BE2C (cell line): ENCODE data around the gene PBX1.

ENCODE experiments used
- DNase-seq: peaks from one replicate; pipeline ENCODE4 v3.0.0-alpha.2; 2020
- H3K27me3 ChIP-seq: fragments of 250-450 bp; sonication (Bioruptor Pico); 2 replicates; pipeline ENCODE4 v1.5.1; 2020; ENCODE audit warnings: mild to moderate bottlenecking
- H3K36me3 ChIP-seq: fragments of 250-450 bp; sonication (Bioruptor Pico); 2 replicates; pipeline ENCODE4 v1.5.1; 2020; ENCODE audit warnings: mild to moderate bottlenecking
- H3K4me1 ChIP-seq: fragments of 250-450 bp; sonication (Bioruptor Pico); 2 replicates; pipeline ENCODE4 v1.5.1; 2020
- H3K4me3 ChIP-seq: 2 replicates; pipeline ENCODE4 v1.5.1; 2011; ENCODE audit warnings: low read depth, low read length
- H3K9me3 ChIP-seq: fragments of 250-450 bp; sonication (Bioruptor Pico); 2 replicates; pipeline ENCODE4 v1.5.1; 2020
- CTCF ChIP-seq: IDR thresholded peaks from 2 replicates; pipeline ENCODE4 v1.5.1; 2012; ENCODE audit warnings: mild to moderate bottlenecking, low read depth, low read length

Gene PBX1

GRCh38 chr1:164739189-164739588, 180.2 kb downstream of the PBX1 start:
- no peaks in the 10 kb centered on the region for H3K9me3 ChIP-seq
- no peak for TF ChIP-seq CTCF
- H3K4me1 ChIP-seq = peaks cover 8% of the 10 kb centered on the region; the same call in 1 of the 2 replicates
- H3K36me3 ChIP-seq = no peaks in the 10 kb centered on the region
- DNase-seq = no peak
- H3K27me3 ChIP-seq = no peaks in the 10 kb centered on the region
- H3K4me3 ChIP-seq = no peak overlapping the region

- no peak for DNase-seq
- no peaks in the 10 kb centered on the region for H3K27me3 ChIP-seq
- H3K4me3 ChIP-seq = no peak overlapping the region
- TF ChIP-seq CTCF = no peak
- H3K36me3 ChIP-seq = no peaks in the 10 kb centered on the region
- H3K4me1 ChIP-seq = peaks cover 8% of the 10 kb centered on the region; the same call in 1 of the 2 replicates
- H3K9me3 ChIP-seq = no peaks in the 10 kb centered on the region
These were observed 181.1 kb downstream of the PBX1 start for GRCh38 chr1:164740000-164740526.

- DNase-seq = no peak
- no peaks in the 10 kb centered on the region for H3K4me1 ChIP-seq
- H3K27me3 ChIP-seq = no peaks in the 10 kb centered on the region
- TF ChIP-seq CTCF = no peak
- no peaks in the 10 kb centered on the region for H3K9me3 ChIP-seq
- no peaks in the 10 kb centered on the region for H3K36me3 ChIP-seq
- no peak overlapping the region for H3K4me3 ChIP-seq
These were observed 183.8 kb downstream of the PBX1 start for GRCh38 chr1:164742745-164743144.

- H3K36me3 ChIP-seq = no peaks in the 10 kb centered on the region
- no peak overlapping the region for H3K4me3 ChIP-seq
- H3K27me3 ChIP-seq = no peaks in the 10 kb centered on the region
- no peaks in the 10 kb centered on the region for H3K4me1 ChIP-seq
- DNase-seq = no peak
- no peak for TF ChIP-seq CTCF
- H3K9me3 ChIP-seq = no peaks in the 10 kb centered on the region
These were observed 185.0 kb downstream of the PBX1 start for GRCh38 chr1:164743976-164744375.

GRCh38 chr1:164745736-164746135, 186.8 kb downstream of the PBX1 start:
- no peak for DNase-seq
- no peaks in the 10 kb centered on the region for H3K9me3 ChIP-seq
- no peaks in the 10 kb centered on the region for H3K4me1 ChIP-seq
- TF ChIP-seq CTCF = no peak
- no peak overlapping the region for H3K4me3 ChIP-seq
- H3K27me3 ChIP-seq = no peaks in the 10 kb centered on the region
- no peaks in the 10 kb centered on the region for H3K36me3 ChIP-seq

GRCh38 chr1:164746632-164747031, 187.6 kb downstream of the PBX1 start:
- Histone ChIP-seq H3K4me1 (no peaks in the 10 kb centered on the region), H3K9me3 (no peaks in the 10 kb centered on the region), H3K36me3 (no peaks in the 10 kb centered on the region), H3K27me3 (no peaks in the 10 kb centered on the region), H3K4me3 (no peak overlapping the region)
- DNase-seq = no peak
- TF ChIP-seq CTCF = no peak
